Effector memory CD4-positive, alpha-beta T cell (primary cell): ENCODE results near the gene KL.

Source experiments
- DNase-seq, 3 donors: peaks; one replicate each; pipeline ENCODE4 v3.0.0-alpha.2; 2020
- H3K27ac ChIP-seq: 2 replicates; pipeline ENCODE4 v1.7.0; 2013; ENCODE audit warnings: mild to moderate bottlenecking, low read length, moderate library complexity; ENCODE audit not compliant: insufficient read depth, poor library complexity, severe bottlenecking
- H3K27me3 ChIP-seq: replicated peaks from 2 replicates; pipeline ENCODE4 v1.7.0; 2013; ENCODE audit warnings: mild to moderate bottlenecking, low read length; ENCODE audit not compliant: insufficient read depth, control insufficient read depth, poor library complexity, severe bottlenecking
- H3K36me3 ChIP-seq: 2 replicates; pipeline ENCODE4 v1.7.0; 2013; ENCODE audit warnings: mild to moderate bottlenecking, low read length, moderate library complexity; ENCODE audit not compliant: control insufficient read depth, insufficient read depth
- H3K4me1 ChIP-seq: 2 replicates; pipeline ENCODE4 v1.7.0; 2013; ENCODE audit warnings: low read length, mild to moderate bottlenecking; ENCODE audit not compliant: control insufficient read depth, insufficient read depth, poor library complexity, severe bottlenecking
- H3K4me3 ChIP-seq: 2 replicates; pipeline ENCODE4 v1.7.0; 2013; ENCODE audit warnings: low read length, low read depth, mild to moderate bottlenecking; ENCODE audit not compliant: insufficient read depth, poor library complexity, severe bottlenecking
- H3K9me3 ChIP-seq: 2 replicates; pipeline ENCODE4 v1.7.0; 2013; ENCODE audit warnings: mild to moderate bottlenecking, low read length, moderate library complexity; ENCODE audit not compliant: control insufficient read depth

KL gene

GRCh38 chr13:33076001-33076992 lies 60.1 kb downstream of the KL start:
- H3K9me3 ChIP-seq: no peaks in the 10 kb centered on the region
- H3K27ac ChIP-seq: no peak overlapping the region
- DNase-seq: no peak

GRCh38 chr13:33078263-33078662 lies 62.0 kb downstream of the KL start:
- H3K27me3 ChIP-seq: no peaks in the 10 kb centered on the region
- no peaks in the 10 kb centered on the region for H3K9me3 ChIP-seq
- no peak overlapping the region for H3K27ac ChIP-seq
- no peaks in the 10 kb centered on the region for H3K4me1 ChIP-seq
- DNase-seq: no peak
- no peak overlapping the region for H3K4me3 ChIP-seq
- no peaks in the 10 kb centered on the region for H3K36me3 ChIP-seq

More at GRCh38 chr13:33076001-33076992, 60.1 kb downstream of the KL start:
- Histone ChIP-seq H3K27me3 (no peaks in the 10 kb centered on the region), H3K36me3 (no peaks in the 10 kb centered on the region), H3K4me3 (no peak overlapping the region), H3K4me1 (no peaks in the 10 kb centered on the region)

- Histone ChIP-seq H3K9me3 (no peaks in the 10 kb centered on the region), H3K36me3 (no peaks in the 10 kb centered on the region), H3K4me3 (no peak overlapping the region), H3K27me3 (no peaks in the 10 kb centered on the region), H3K27ac (no peak overlapping the region), H3K4me1 (no peaks in the 10 kb centered on the region)
- no peak for DNase-seq
These were observed 63.7 kb downstream of the KL start for GRCh38 chr13:33079960-33080359.

- DNase-seq: no peak
- Histone ChIP-seq H3K27me3 (no peaks in the 10 kb centered on the region), H3K4me3 (no peak overlapping the region), H3K27ac (no peak overlapping the region), H3K36me3 (no peaks in the 10 kb centered on the region), H3K4me1 (no peaks in the 10 kb centered on the region), H3K9me3 (no peaks in the 10 kb centered on the region)
These were observed 64.9 kb downstream of the KL start for GRCh38 chr13:33080972-33081590.

GRCh38 chr13:33081666-33082065 lies 65.4 kb downstream of the KL start:
- no peak for DNase-seq
- Histone ChIP-seq H3K36me3 (no peaks in the 10 kb centered on the region), H3K4me3 (no peak overlapping the region), H3K4me1 (no peaks in the 10 kb centered on the region), H3K27ac (no peak overlapping the region), H3K9me3 (no peaks in the 10 kb centered on the region), H3K27me3 (no peaks in the 10 kb centered on the region)

GRCh38 chr13:33083054-33083453 lies 66.8 kb downstream of the KL start:
- Histone ChIP-seq H3K27me3 (no peaks in the 10 kb centered on the region), H3K4me1 (no peaks in the 10 kb centered on the region), H3K9me3 (no peaks in the 10 kb centered on the region), H3K36me3 (no peaks in the 10 kb centered on the region), H3K4me3 (no peak overlapping the region), H3K27ac (no peak overlapping the region)
- no peak for DNase-seq

- no peaks in the 10 kb centered on the region for H3K9me3 ChIP-seq
- DNase-seq: no peak
These were observed 70.9 kb downstream of the KL start for GRCh38 chr13:33087091-33087490.

GRCh38 chr13:33087790-33088189 lies 71.6 kb downstream of the KL start:
- Histone ChIP-seq H3K27ac (no peak overlapping the region), H3K4me3 (no peak overlapping the region), H3K27me3 (no peaks in the 10 kb centered on the region), H3K36me3 (no peaks in the 10 kb centered on the region), H3K4me1 (no peaks in the 10 kb centered on the region), H3K9me3 (no peaks in the 10 kb centered on the region)
- no peak for DNase-seq

More at GRCh38 chr13:33087091-33087490, 70.9 kb downstream of the KL start:
- Histone ChIP-seq H3K4me3 (no peak overlapping the region), H3K27me3 (no peaks in the 10 kb centered on the region), H3K27ac (no peak overlapping the region), H3K4me1 (no peaks in the 10 kb centered on the region), H3K36me3 (no peaks in the 10 kb centered on the region)

GRCh38 chr13:33089311-33089710 lies 73.1 kb downstream of the KL start:
- no peaks in the 10 kb centered on the region for H3K36me3 ChIP-seq
- no peaks in the 10 kb centered on the region for H3K4me1 ChIP-seq
- no peaks in the 10 kb centered on the region for H3K9me3 ChIP-seq
- H3K4me3 ChIP-seq: no peak overlapping the region
- no peak overlapping the region for H3K27ac ChIP-seq
- H3K27me3 ChIP-seq: no peaks in the 10 kb centered on the region
- DNase-seq: no peak

- Histone ChIP-seq H3K4me3 (no peak overlapping the region), H3K36me3 (no peaks in the 10 kb centered on the region), H3K9me3 (no peaks in the 10 kb centered on the region), H3K27ac (no peak overlapping the region), H3K4me1 (no peaks in the 10 kb centered on the region), H3K27me3 (no peaks in the 10 kb centered on the region)
- DNase-seq: no peak
These were observed 74.7 kb downstream of the KL start for GRCh38 chr13:33090755-33091414.
